NCI-H526 treated with DMSO at 0.1 percent for 48 hours (cell line): ENCODE measurements around the gene UBE2G2.
A peak's percentile ranks its signal among the peaks of the same experiment; 100 is the strongest.

ENCODE experiments used
- DNase-seq: peaks from one replicate; lab custom pipeline; 2025; lab: John Stamatoyannopoulos, UW

The UBE2G2 gene

DNA sequence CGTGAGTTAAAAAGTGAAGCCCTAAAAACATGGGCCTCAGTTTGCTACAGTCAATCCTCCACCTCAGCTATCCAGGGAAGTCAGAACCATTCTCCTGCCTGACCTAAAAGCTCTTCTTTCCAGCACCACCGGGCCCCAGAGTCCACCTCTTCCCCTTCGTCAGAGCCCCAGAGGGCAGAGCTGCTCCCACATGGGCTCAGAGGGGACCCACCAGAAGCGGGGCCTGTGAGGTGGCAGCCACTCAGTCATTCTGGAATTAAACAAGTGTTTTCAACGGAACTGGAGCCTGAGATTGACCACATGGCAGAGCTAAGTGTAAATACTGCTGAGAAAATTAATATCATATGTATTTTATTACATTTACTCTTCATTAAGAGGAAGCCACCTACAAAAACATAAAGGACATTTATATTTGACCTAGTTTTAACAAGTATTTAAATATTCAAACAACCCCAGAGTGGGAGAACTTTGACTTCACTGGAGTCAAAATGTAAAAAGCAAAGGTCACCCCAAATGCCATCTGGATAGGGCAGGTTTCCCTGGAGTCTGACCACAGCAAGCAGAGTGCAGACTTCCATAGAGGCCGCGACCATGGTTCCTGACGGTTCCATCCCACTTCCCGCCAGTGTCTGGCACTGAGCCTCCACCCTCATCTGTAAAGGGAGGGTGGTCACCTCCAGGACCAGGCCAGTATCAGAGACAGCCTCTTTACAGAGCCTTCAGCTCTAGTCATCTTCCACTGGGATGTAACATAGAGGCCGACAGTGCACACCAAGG is 14.4 kb upstream of the UBE2G2 start:
- no peak for DNase-seq

DNA sequence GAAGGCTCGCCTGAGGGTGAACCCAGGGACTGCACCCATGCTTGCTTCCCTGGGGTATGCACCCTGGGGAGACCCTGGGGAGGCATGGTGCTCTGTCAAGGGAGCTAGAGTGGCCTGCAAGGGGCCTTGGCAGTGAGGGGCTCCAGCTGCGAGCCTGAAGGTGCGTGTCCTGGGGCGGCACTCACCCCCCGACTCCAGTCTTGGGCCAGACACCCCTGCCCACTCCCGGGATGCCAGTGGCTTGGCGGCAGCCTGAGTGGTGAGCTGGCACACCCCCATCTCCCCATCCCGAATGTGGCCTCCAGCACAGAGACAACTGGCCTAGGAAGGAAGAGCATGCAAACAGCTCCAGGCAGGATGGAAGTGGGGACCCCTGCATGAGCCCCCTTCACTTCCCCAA is 13.6 kb upstream of the UBE2G2 start:
- DNase-seq = no peak

DNA sequence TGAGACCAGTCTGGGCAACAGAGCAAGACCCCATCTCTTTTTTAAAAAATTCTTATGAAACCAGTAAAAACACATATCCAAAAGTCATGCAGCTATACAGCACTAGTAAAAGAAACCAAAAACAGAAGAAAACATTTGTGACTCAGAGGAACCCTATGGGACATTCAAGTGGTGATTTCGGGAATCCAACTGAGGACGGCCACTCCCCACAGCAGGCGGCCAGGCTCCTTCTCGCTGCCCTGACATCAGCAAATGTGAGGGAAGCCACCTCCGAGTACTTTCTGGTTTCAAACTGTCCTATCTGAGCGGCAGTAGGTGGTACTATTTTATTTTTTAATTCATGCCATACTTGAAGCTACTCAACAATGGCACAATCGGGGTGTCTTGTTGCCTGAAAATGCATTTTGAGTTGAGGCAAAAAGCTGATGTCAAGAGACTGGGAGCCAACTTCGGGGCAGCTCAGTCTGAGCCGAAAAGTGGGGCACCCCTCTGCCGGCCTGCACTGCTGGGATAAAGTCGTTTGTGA is 12.9 kb upstream of the UBE2G2 start:
- no peak for DNase-seq

DNA sequence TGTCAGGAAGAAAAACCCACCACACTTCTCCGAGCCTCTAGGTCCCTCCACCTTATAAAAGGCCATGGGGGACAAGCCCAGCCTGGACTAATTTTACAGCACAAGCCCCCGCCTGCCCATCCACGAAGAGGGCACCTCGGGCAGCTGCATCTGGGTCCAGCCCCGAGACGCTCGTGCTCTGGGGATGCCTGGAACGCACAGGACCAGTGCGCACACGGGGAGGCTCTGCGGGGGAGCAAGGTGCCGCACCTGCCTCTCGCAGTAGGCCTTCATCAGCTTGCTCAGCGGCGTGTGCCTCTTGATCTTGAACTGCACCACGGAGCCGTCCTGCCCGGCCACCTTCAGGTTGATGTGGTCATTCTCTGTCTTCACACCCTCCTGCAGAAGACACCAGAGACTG is 12.1 kb upstream of the UBE2G2 start:
- DNase-seq = no peak

DNA sequence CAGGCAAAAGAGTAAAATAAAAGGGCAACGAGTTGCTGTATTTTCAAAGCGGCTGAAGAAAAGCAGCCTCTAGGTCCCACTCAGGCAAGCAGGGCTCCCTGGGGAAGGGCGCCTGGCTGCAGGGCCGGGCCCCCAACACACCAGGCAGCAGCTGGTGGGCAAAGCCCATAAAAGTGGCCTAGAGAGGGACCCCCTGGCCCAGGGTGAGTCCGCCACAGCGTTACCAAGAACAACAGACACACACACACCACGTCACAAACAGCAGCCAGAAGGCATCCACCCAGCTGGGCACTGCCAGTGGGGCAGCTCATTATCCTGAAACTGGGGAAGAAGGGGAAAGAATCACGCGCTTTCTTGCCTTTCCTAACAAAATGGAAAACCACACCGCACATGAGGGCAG is 11.5 kb upstream of the UBE2G2 start:
- no peak for DNase-seq

DNA sequence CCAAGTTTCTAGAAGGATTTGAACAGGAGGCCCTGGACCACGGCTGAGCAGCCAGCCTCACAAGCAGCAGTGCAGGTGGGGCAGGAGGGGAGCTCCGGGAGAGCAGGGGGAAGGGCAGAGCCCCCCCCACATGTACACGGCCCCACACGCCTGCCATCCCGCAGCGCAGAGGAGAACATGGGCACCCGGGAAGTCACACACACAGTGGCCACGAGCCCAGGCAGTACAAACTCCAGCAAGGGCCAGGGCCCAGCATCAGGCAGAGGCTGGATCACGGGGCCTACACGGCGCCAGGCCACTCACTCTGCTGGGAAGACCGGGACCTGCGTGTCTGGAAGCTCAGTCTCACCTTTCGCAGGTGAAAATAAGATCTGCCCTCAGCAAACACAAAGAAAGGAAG is 11.0 kb upstream of the UBE2G2 start:
- DNase-seq = no peak

DNA sequence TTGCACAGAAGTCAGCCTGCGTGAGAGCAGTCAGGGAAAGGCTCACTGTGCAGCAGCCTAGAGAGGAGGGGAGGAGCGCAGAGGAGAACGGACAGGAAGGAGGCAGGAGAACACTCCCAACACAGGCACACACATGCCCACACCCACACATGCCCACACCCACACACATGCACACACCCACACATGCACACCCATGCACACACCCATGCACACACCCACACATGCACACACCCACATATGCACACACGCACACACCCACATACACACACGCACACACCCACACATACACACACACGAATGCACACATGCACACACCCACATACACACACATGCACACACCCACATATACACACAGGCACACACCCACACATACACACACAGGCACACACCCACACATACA is 9.2 kb upstream of the UBE2G2 start:
- DNase-seq = no peak

DNA sequence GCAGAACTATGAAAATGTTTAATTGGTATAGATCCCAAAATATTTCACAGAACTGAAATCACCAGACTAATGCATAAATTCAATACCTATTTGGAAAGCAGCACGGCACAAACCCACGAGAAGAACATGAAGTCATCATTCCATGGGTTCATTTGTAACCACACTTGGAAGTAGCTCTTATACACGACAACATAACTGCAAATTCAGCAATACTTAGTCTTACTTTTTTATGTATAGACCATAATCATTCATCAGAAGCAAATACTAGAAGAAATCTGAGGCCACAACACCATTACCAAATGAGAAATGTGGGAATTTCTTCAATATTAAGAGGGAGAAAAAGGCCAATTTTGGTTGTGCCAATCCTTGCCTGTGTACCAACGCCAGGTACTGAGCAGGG is 4.2 kb upstream of the UBE2G2 start:
- DNase-seq = no peak

DNA sequence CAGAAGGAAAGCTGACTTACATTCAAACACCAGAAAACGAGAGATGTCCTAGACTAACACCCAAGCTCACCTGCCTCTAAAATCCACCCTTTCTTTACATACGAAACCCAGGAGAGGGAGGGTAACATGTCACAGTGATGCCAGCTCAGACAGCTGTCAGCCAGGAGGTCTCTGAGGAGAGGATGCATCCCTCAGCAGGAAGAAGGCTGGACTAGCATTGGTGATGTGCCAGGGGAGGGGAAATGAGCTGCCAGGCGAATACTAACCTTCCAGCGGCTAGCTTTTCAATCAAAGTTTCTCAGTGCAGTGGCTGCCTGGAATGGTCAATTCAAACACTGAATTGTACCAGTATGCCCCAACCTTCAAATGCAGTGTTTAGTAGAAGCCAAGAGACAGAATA is 3.6 kb upstream of the UBE2G2 start:
- no peak for DNase-seq

DNA sequence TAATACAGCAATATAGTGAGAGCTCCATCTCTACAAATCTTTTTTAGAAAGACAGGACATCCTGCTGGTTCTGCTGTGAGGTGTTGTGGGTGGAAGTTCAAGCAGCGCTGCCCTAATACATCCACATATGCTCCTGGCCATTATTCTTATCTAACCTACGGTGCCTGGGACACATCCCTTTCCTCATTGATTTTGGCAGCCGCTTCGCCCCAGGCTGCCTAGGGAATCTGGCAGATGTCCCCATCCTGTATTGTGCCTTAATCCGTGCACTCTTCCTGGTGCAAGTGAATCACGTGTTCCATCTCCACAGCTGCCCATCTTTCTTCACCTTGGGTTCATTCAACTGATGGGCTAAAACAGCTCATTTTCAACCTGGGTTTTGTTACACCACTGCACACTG is 3.1 kb upstream of the UBE2G2 start:
- no peak for DNase-seq

DNA sequence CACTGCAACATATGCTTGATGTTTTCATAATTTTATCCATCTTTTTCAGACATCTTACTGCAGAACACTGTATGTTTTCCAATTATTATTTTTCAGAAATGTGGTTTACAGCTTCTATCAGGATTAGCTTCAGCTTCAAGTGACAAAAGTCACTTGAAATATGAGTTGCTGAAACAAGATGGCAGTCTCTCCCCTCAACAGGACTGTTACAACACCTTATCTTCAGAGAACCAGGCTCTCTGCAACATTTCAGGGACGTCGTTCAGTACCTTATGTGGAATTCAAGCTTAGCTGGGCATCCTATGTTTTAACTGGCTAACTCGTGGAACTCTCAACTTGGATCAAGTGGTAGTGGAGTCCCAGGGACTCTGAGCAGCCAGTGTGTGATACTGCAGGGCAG is 2.0 kb upstream of the UBE2G2 start:
- DNase-seq = no peak

DNA sequence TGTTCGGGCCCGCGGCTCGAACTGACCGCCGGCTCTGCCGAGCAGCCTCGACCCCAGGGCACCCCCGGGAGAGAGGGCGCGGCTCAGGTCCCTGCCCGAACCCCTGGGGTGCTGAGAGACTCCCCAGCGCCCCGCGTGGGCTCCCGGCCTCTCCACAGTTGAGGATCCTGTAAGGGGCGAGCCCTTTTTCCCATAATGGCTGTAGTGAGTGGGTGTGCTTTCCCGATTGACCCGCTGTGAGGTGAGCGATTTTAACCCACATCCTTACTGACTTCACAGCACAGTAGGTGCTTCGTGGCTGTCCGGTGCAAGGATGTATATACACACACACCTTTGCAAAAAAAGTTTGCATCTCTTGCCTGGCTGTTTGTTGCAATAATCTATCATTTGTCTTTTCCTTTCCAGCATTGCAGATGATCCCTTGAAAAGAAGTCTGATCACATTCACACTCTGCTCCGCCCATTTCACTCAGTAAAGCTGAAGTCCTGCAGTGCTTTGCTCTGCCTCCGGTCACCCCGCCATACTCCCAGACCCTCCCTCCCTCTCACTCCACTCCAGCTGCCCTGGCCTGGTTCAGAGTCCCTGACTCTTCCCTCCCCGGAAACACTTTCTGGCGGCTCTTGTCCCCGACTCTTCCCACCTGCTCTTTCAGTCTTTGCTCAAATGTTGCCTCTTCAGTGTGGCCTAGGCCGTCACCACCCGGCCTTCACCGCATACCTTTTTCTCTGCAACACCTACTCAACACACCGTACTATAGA is 955 bp upstream of the UBE2G2 start:
- no peak for DNase-seq

DNA sequence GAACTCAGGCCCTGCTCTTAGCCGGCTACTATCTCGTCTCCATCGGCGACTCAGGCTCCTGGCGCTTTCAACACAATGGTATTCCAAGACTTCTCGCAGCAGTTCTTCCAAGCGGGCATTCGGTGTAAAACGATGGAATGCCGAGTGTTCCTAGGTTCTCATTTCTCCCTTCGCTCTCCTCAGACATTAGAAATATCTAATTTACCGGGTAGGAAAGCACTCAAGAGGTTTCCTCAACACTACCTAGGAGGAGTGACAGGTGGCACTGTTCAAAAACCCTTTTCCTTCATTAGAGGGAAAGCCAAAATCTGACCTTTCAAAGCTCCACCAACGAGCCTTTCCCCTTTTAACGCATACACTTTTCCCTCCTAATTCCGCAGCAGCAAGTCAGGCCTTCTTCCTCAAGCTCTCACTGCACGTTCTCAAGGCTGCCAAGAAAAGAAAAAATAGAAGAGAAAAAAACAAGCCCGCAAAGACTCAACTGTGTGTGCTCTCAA is 601 bp downstream of the UBE2G2 start:
- DNase-seq = peak; percentile 9

DNA sequence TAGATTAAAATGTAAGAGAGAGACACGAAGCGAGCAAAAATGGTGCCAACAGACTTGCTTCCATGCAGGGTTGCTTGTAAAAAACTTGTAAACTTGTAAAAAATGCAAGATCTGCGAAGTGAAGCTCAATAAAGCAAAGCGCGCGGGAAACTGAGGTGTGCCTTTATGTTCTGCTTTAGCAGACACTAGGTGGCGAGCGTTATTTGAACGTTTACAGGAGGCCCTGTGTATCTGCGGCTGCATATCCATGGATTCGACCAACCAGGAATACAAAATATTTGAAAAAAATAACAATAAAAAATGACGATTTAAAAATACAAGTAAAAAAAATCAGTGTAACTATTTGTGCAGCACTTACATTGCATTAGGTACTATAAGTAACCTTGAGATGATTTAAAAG is 1.5 kb downstream of the UBE2G2 start:
- peak; percentile 52 for DNase-seq

DNA sequence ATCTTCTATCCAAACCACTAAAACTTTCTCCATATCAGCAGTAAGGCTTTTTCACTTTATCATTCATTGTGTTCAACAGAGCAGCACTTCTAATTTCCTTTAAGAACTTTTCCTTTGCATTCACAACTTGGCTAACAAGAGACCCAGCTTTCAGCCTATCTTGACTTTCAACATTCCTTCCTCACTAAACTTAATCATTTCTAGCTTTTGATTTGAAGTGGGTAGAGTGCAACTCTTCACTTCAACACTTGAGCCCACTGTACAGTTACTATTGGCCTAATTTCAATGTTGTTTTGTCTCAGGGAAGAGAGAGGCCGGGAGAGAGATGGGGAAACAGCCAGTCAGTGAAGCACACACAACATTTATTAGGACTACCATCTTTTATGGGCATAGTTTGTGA is 2.0 kb downstream of the UBE2G2 start:
- no peak for DNase-seq

DNA sequence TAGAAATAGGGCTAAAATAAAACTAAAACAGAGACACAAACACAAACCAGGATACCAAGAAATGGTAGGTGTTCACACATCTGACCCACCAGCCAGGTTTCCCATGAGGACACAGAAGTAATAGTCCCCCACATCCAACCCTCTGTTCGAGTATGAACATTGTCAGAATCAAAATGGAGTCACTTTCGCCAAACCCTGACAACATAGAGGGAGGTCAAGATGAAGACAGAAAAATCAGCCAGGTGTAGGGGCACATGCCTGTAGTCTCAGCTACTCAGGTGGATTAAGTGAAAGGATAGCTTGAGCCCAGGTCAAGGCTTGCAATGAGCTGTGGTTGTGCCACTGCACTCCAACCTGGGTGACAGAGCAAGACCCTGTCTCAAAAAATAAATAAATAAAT is 3.8 kb downstream of the UBE2G2 start:
- DNase-seq = no peak

DNA sequence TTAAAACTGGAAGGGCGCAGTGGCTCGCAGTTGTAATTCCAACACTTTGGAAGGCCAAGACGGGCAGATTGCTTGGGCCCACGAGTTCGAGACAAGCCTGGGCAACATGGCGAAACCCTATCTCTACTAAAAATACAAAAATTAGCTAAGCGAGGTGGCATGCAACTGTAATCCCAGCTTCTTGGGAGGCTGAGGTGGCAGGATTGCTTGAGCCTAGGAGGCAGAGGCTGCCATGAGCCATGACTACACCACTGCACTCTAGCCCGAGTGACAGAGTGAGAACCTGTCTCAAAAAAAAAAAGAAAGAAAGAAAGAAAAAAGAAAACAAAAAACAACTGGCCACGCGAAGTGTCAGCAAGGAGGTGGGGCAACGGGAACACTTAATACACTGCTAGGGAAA is 6.3 kb downstream of the UBE2G2 start:
- no peak for DNase-seq

DNA sequence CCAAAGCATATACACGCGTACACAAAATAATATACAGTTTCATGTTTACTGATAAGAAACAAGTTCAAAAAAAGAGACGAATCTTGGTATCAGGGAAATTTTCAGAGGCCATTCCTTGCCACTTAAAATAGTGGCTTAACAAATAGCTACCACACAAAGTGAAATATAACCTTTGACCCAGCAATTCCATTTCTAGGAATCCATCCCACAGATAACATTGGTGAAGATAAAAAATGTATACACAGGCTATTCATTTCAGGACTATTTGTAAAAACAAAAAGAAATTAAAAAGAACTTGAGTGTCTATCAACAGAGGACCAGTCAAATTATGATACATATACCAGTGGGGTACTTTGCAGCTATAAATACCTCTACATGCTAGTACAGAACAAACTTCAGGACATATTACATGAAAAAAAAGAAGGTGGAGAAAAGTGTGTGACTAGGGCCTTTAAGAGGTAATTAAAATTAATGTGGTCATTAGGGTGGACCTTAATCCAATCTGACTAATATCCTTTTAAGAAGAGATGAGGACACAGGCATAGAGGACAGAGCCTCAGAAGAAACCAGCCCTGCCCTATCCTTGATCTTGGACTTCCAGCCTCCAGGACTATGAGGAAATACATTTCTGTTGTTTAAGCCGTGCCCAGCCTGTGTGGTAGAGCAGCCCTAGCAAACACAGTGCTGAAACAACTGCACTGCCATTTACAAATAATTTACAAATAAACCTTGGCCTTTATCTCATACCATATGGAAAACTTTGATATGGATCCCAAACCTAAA is 7.8 kb downstream of the UBE2G2 start:
- no peak for DNase-seq

DNA sequence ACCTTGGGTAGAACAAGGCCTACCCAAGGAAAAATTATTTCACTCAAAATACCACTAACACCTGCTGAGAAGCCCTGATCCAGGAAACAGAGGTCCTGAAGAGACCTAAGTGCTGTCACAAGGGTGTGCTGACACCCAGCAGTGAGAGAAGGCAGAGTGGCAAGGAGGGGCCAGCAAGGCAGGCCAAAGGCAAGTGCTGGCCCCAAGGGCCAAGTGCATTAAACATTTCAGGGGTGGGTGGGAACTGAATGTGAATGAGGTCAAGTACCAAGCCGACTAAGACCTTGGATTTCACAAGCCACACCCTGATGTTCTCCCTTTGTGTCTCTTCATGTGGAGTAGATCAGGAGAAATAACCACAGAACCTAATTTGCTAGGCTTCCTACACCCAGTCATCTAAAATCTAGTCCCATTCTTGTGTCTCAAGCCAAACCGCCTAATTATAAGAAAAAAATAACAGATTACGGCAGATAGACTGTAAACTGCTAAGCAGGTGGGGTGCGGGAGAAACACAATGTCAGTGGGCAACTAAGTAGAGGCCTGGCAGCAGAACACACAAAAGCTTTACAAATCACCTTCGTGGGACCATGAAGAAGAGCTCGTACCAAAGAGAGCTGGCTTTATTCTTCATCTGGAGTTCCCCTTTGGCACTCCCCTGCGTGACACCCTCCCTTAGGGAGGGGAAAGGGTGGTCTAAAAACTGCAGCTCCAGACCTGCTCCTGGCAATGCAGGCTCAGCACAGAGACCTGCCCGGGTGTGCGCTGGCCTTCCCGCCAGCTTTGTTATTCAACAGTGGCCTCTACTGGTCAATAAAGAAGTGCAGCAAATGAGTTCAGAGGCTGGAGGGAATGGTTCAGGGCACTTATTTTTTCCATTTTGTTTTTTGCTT is 8.7 kb downstream of the UBE2G2 start:
- DNase-seq = peak; percentile 10

DNA sequence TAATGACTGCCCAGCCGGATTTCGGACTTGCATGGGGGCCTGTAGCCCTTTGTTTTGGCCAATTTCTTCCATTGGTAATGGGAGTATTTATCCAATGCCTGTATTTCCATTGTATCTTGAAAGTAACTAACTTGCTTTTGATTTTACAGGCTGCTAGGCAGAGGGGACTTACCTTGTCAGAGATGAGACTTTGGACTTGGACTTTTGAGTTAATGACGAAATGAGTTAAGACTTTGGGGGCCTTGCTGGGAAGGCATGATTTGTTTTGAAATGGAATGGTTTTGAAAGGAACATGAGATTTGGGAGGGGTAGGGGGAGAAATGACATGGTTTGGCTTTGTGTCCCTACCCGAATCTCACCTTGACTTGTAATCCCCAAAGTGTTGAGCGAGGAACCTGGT is 9.6 kb downstream of the UBE2G2 start:
- DNase-seq = no peak

DNA sequence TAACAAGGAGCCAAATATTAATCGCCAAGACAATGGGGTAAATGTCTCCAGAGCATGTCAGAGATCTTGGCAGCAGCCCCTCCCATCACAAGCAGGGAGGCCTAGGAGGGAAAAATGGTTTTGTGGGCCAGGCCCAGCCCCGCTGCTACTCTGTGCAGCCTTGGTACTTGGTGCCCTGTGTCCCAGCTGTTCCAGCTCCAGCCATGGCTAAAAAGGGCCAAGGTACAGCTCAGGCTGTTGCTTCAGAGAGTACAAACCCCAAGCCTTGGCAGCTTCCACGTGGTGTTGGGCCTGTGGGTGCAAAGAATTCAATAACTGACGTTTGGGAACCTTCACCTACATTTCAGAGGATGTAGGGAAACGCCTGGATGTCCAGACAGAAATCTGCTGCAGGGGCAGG is 10.4 kb downstream of the UBE2G2 start:
- DNase-seq = no peak

DNA sequence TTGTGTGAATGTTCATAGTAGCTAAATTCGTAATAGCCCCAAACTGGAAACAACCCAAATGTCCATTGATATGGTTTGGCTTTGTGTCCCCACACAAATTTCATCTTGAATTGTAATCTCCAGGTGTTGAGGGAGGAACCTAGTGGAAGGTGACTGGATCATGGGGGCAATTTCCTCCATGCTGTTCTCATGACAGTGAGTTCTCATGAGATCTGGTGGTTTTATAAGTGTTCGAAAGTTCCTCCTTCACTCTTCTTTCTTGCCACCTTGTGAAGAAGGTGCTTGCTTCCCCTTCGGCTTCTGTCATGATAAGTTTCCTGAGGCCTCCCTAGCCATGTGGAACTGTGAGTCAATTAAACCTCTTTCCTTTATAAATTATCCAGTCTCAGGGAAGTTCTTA is 11.3 kb downstream of the UBE2G2 start:
- no peak for DNase-seq
